Hematopoietic multipotent progenitor cell (in vitro differentiated cells): ENCODE measurements around the gene ACVR1B. TPM values are rescaled to one million over a fixed set of nuclear protein-coding genes. Genes with fewer than 3 reads are reported as not detected.

Source experiments
- DNase-seq, 3 donors: peaks; one replicate each; pipeline ENCODE4 v3.0.0-alpha.2; 2011 to 2015; ENCODE audit warnings: low read depth in 2 of 3, low spot score in 2 of 3
- total RNA-seq: library from RNA; depleted of rRNA; stranded (reverse); fragments of >200 nt; gene quantifications from one replicate; pipeline ENCODE4 v1.2.3, GENCODE V29; 2012

The ACVR1B gene
- total RNA-seq: 11.8 TPM

- DNase-seq: peak; percentile 75 to 87 (median 83)
These were observed at the start of gene ACVR1B for GRCh38 chr12:51951199-51951842. ACVR1B (plus strand) TSS chr12:51951699; CDS start chr12:51951744, 45 bp downstream.

GRCh38 chr12:51901881-51902280, 49.6 kb upstream of the ACVR1B start:
- DNase-seq: no peak

- DNase-seq: no peak
These were observed 46.5 kb upstream of the ACVR1B start for GRCh38 chr12:51904951-51905470.

- DNase-seq: no peak
These were observed 45.7 kb upstream of the ACVR1B start for GRCh38 chr12:51905471-51906429.

- DNase-seq: no peak
These were observed 44.9 kb upstream of the ACVR1B start for GRCh38 chr12:51906430-51907082.

- DNase-seq: no peak
These were observed 44.2 kb upstream of the ACVR1B start, which contains the start of gene ACVRL1 for GRCh38 chr12:51907083-51907855. ACVRL1 (plus strand) TSS chr12:51907504; CDS start chr12:51912475, 4,971 bp downstream.

GRCh38 chr12:51907856-51908425, 43.6 kb upstream of the ACVR1B start:
- DNase-seq: no peak

GRCh38 chr12:51908876-51909592, 42.5 kb upstream of the ACVR1B start:
- DNase-seq: no peak

GRCh38 chr12:51910168-51910567, 41.3 kb upstream of the ACVR1B start:
- DNase-seq: no peak

GRCh38 chr12:51910691-51911090, 40.8 kb upstream of the ACVR1B start:
- DNase-seq: no peak

GRCh38 chr12:51911307-51911706, 40.2 kb upstream of the ACVR1B start:
- DNase-seq: no peak

GRCh38 chr12:51911788-51912711, 39.4 kb upstream of the ACVR1B start:
- no peak for DNase-seq

- no peak for DNase-seq
These were observed 38.1 kb upstream of the ACVR1B start for GRCh38 chr12:51913071-51914033.

GRCh38 chr12:51914034-51914923, 37.2 kb upstream of the ACVR1B start:
- no peak for DNase-seq

GRCh38 chr12:51915003-51915625, 36.4 kb upstream of the ACVR1B start:
- no peak for DNase-seq

- DNase-seq: no peak
These were observed 35.5 kb upstream of the ACVR1B start for GRCh38 chr12:51915951-51916350.
